HG02938 (cell line): ENCODE data around the gene MAP4K2.
A peak's percentile ranks its signal among the peaks of the same experiment; 100 is the strongest.

Source experiments
- ATAC-seq: cut with Tn5 transposase; IDR thresholded peaks from one replicate; pipeline ENCODE4 v1.9.1; 2021; ENCODE audit warnings: mild to moderate bottlenecking, moderate library complexity; ENCODE audit not compliant: unreplicated experiment

The MAP4K2 gene

GRCh38 chr11:64771861-64772260 lies 31.2 kb downstream of the MAP4K2 start:
- peak; percentile 51 for ATAC-seq

GRCh38 chr11:64770120-64770519 lies 32.9 kb downstream of the MAP4K2 start:
- ATAC-seq = no peak

GRCh38 chr11:64769283-64769682 lies 33.7 kb downstream of the MAP4K2 start:
- no peak for ATAC-seq

- ATAC-seq = no peak
Observed at GRCh38 chr11:64768300-64768694, 34.7 kb downstream of the MAP4K2 start.

GRCh38 chr11:64767344-64768299 lies 35.4 kb downstream of the MAP4K2 start:
- ATAC-seq = no peak

- no peak for ATAC-seq
Observed at GRCh38 chr11:64766881-64767280, 36.1 kb downstream of the MAP4K2 start.

- ATAC-seq = no peak
Observed at GRCh38 chr11:64765851-64766665, 37.0 kb downstream of the MAP4K2 start.

- ATAC-seq = no peak
Observed at GRCh38 chr11:64765291-64765850, 37.6 kb downstream of the MAP4K2 start.

- no peak for ATAC-seq
Observed at GRCh38 chr11:64764753-64765152, 38.3 kb downstream of the MAP4K2 start.

- no peak for ATAC-seq
Observed at GRCh38 chr11:64764040-64764611, 38.9 kb downstream of the MAP4K2 start.

GRCh38 chr11:64763526-64764039 lies 39.4 kb downstream of the MAP4K2 start:
- no peak for ATAC-seq

GRCh38 chr11:64762674-64763525 lies 40.1 kb downstream of the MAP4K2 start:
- no peak for ATAC-seq

GRCh38 chr11:64762277-64762673 lies 40.7 kb downstream of the MAP4K2 start:
- no peak for ATAC-seq

- ATAC-seq = no peak
Observed at GRCh38 chr11:64760759-64761420, 42.1 kb downstream of the MAP4K2 start.

GRCh38 chr11:64759722-64760719 lies 43.0 kb downstream of the MAP4K2 start, which contains the start of gene PYGM:
Gene PYGM (minus strand): TSS chr11:64759974. CDS start chr11:64759898, 76 bp downstream.
- no peak for ATAC-seq

- no peak for ATAC-seq
Observed at GRCh38 chr11:64759131-64759721, 43.8 kb downstream of the MAP4K2 start.

GRCh38 chr11:64758330-64759079 lies 44.5 kb downstream of the MAP4K2 start:
- no peak for ATAC-seq
